ENCODE measurements around the gene MX1.

Gene MX1

DNA sequence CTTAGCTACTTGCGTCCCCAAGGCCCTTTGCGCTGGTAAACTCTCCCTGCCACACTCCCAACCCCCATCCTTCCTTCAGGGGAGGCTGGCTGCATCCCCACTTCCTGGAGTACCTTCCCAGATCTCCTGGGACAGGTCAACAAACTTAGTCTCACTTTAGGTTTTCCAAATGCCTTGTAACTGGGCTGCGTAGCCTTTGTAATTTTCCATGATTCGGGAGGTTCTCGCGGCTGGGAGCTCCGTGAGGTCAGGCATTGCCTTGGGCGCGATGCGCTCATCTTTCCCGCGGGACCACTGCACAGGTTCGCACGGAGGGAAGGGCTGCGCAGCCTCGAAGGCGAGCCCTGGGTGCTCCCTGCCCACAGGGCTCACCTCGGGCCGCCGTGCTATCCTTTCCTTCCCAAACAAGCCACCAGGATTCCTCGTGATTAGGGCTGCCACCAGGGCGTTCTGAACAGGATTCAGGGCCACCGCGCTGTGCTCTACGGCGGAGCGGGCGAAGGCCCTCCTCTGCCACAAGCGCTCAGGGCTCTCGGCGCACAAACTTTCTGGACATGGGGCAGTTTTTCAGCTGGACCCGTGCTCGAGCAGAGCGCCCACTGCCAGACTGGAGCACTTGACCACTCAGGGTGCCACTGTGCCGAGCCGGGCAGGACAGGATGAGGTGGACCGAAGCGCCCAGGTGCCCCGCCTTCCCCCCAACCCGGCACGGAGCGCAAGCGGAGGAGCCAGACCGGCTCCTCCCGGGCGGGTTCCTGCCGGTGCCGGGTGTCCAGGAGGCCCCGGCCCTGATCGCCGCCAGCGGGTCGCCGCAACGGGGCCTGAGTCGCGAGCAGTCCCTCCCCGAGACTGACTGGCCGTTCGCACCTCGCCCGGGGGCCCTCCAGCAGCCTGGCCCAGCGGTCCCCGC, 80.8 kb downstream of the MX1 start:
- in situ Hi-C loops (cut with MboI; ENCODE audit: low pct_unique_long_range_greater_than_20kb, low sequenced_read_pairs) = no loop called here
- DNase-seq = no peak

DNA sequence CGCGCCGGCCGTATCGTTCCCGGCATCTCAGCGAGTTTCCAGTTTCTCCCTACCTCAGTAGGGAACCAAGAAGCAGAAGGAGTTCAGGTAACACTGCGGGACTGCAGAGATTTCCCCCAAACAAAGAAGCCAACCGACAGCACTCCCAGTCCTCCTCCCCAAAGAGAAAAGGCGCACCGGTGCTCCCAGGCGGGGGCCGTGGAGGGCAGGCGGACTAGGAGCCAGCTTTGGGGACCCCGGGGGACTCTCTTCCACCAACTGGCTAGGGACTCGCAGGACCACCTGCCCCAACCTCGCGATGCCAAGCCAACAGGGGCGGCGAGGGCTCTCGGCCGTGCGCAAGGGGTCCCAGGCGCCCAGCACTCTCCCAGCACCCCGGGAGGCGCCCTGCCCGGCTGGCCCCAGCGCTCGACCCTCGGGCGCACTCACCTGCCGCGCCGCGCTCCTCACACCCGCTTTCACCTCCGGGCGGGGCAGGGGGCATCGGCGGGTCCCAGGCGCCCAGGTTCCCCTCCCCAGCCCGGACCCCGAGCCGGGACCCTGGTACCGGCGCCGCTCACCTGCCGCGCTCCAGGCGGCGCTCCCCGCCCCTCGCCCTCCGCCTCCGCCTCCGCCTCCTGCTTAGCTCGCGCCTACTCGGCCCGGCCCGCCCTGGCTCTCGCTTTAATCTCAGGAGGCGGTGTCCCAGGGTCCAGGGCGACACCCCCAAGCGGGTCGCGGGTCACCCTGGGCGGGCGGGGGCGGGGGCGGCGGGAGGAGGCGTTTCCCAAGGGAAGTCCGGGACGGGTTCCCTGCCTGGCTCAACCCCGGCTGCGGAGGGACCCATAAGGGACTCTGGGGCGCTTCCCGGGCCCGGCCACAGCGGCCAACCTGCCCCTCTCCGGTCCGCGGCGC, 81.7 kb downstream of the MX1 start, which contains the start of gene TMPRSS2:
TMPRSS2 (minus strand) TSS at position 638 of the 894 bp plus-strand sequence. CDS start 10,025 bp downstream, outside the sequence.
- in situ Hi-C loops (cut with MboI; ENCODE audit: low pct_unique_long_range_greater_than_20kb, low sequenced_read_pairs) = no loop called here
- DNase-seq = no peak

- in situ Hi-C loops (cut with MboI; ENCODE audit: low pct_unique_long_range_greater_than_20kb, low sequenced_read_pairs) = no loop called here
Observed at GRCh38 chr21:41508415-41509144, 82.5 kb downstream of the MX1 start.

More at GRCh38 chr21:41508415-41509144, 82.5 kb downstream of the MX1 start:
- no peak for DNase-seq

Measured in KBM-7 (cell line).